ENCODE data around the gene GPR25.
A peak's percentile ranks its signal among the peaks of the same experiment; 100 is the strongest.
"Not testable (repeated sequence)": the region's sequence is repeated elsewhere in the genome, so short reads cannot be mapped to it uniquely, and the experiment has no call there.

GPR25 gene

GRCh38 chr1:200908191-200908868, 35.5 kb downstream of the GPR25 start:
- Mint-ChIP-seq H3K4me1 (ENCODE audit: low read depth) (peaks cover 26% of the 10 kb centered on the region), H3K36me3 (ENCODE audit: low read depth) (no peaks in the 10 kb centered on the region), H3K27ac (no peak overlapping the region), H3K27me3 (peaks cover 42% of the 10 kb centered on the region), H3K9me3 (no peaks in the 10 kb centered on the region), H3K4me3 (no peak overlapping the region)
- no peak for DNase-seq

GRCh38 chr1:200909071-200909470, 36.3 kb downstream of the GPR25 start:
- no peaks in the 10 kb centered on the region for H3K36me3 Mint-ChIP-seq (ENCODE audit: low read depth)
- no peak for DNase-seq
- H3K27ac Mint-ChIP-seq, result no peak overlapping the region
- H3K4me1 Mint-ChIP-seq (ENCODE audit: low read depth), result peaks cover 26% of the 10 kb centered on the region
- H3K4me3 Mint-ChIP-seq, result no peak overlapping the region
- no peaks in the 10 kb centered on the region for H3K9me3 Mint-ChIP-seq
- peaks cover 43% of the 10 kb centered on the region for H3K27me3 Mint-ChIP-seq

- Mint-ChIP-seq H3K27ac (no peak overlapping the region), H3K4me1 (ENCODE audit: low read depth) (peaks cover 24% of the 10 kb centered on the region), H3K9me3 (no peaks in the 10 kb centered on the region), H3K27me3 (peaks cover 43% of the 10 kb centered on the region), H3K4me3 (no peak overlapping the region), H3K36me3 (ENCODE audit: low read depth) (no peaks in the 10 kb centered on the region)
- no peak for DNase-seq
Measured at GRCh38 chr1:200909757-200910239, 37.0 kb downstream of the GPR25 start.

- Mint-ChIP-seq H3K4me3 (no peak overlapping the region), H3K36me3 (ENCODE audit: low read depth) (no peaks in the 10 kb centered on the region), H3K27me3 (peaks cover 43% of the 10 kb centered on the region), H3K9me3 (no peaks in the 10 kb centered on the region), H3K27ac (no peak overlapping the region), H3K4me1 (ENCODE audit: low read depth) (peaks cover 11% of the 10 kb centered on the region)
- no peak for DNase-seq
Measured at GRCh38 chr1:200911361-200911760, 38.6 kb downstream of the GPR25 start.

- not testable (repeated sequence) for H3K27ac Mint-ChIP-seq; H3K36me3 Mint-ChIP-seq (ENCODE audit: low read depth); DNase-seq; H3K9me3 Mint-ChIP-seq; H3K4me1 Mint-ChIP-seq (ENCODE audit: low read depth); H3K4me3 Mint-ChIP-seq
- peaks cover 42% of the 10 kb centered on the region for H3K27me3 Mint-ChIP-seq
Measured at GRCh38 chr1:200911936-200912335, 39.2 kb downstream of the GPR25 start.

GRCh38 chr1:200912737-200913407, 40.1 kb downstream of the GPR25 start:
- DNase-seq, result no peak
- Mint-ChIP-seq H3K4me1 (ENCODE audit: low read depth) (peaks cover under 1% of the 10 kb centered on the region), H3K9me3 (no peaks in the 10 kb centered on the region), H3K36me3 (ENCODE audit: low read depth) (no peaks in the 10 kb centered on the region), H3K27ac (no peak overlapping the region), H3K4me3 (no peak overlapping the region), H3K27me3 (peaks cover 36% of the 10 kb centered on the region)

- no peaks in the 10 kb centered on the region for H3K4me1 Mint-ChIP-seq (ENCODE audit: low read depth)
- DNase-seq, result no peak
- no peak overlapping the region for H3K4me3 Mint-ChIP-seq
- no peaks in the 10 kb centered on the region for H3K9me3 Mint-ChIP-seq
- H3K27ac Mint-ChIP-seq, result no peak overlapping the region
- H3K27me3 Mint-ChIP-seq, result peaks cover 21% of the 10 kb centered on the region
- H3K36me3 Mint-ChIP-seq (ENCODE audit: low read depth), result no peaks in the 10 kb centered on the region
Measured at GRCh38 chr1:200916152-200916551, 43.4 kb downstream of the GPR25 start.

GRCh38 chr1:200916681-200917080, 43.9 kb downstream of the GPR25 start:
- Mint-ChIP-seq H3K36me3 (ENCODE audit: low read depth) (no peaks in the 10 kb centered on the region), H3K27ac (no peak overlapping the region), H3K4me1 (ENCODE audit: low read depth) (no peaks in the 10 kb centered on the region), H3K9me3 (no peaks in the 10 kb centered on the region), H3K27me3 (peaks cover 24% of the 10 kb centered on the region), H3K4me3 (no peak overlapping the region)
- no peak for DNase-seq

GRCh38 chr1:200917291-200917817, 44.6 kb downstream of the GPR25 start:
- Mint-ChIP-seq H3K4me3 (no peak overlapping the region), H3K4me1 (ENCODE audit: low read depth) (no peaks in the 10 kb centered on the region), H3K27me3 (peaks cover 29% of the 10 kb centered on the region), H3K9me3 (no peaks in the 10 kb centered on the region), H3K27ac (no peak overlapping the region), H3K36me3 (ENCODE audit: low read depth) (no peaks in the 10 kb centered on the region)
- DNase-seq, result peak; percentile 28

GRCh38 chr1:200918006-200918405, 45.2 kb downstream of the GPR25 start:
- Mint-ChIP-seq H3K4me1 (ENCODE audit: low read depth) (no peaks in the 10 kb centered on the region), H3K27me3 (peaks cover 30% of the 10 kb centered on the region), H3K9me3 (no peaks in the 10 kb centered on the region), H3K4me3 (no peak overlapping the region), H3K27ac (no peak overlapping the region), H3K36me3 (ENCODE audit: low read depth) (no peaks in the 10 kb centered on the region)
- peak; percentile 9 for DNase-seq

GRCh38 chr1:200919386-200919785, 46.6 kb downstream of the GPR25 start:
- Mint-ChIP-seq H3K27ac (no peak overlapping the region), H3K36me3 (ENCODE audit: low read depth) (no peaks in the 10 kb centered on the region), H3K4me1 (ENCODE audit: low read depth) (no peaks in the 10 kb centered on the region), H3K4me3 (no peak overlapping the region), H3K27me3 (peaks cover 32% of the 10 kb centered on the region), H3K9me3 (no peaks in the 10 kb centered on the region)
- DNase-seq, result peak; percentile 22

GRCh38 chr1:200921571-200922110, 48.9 kb downstream of the GPR25 start:
- DNase-seq, result peak; percentile 23
- H3K9me3 Mint-ChIP-seq, result no peaks in the 10 kb centered on the region
- no peak overlapping the region for H3K4me3 Mint-ChIP-seq
- H3K27ac Mint-ChIP-seq, result no peak overlapping the region
- peaks cover 31% of the 10 kb centered on the region for H3K27me3 Mint-ChIP-seq
- H3K36me3 Mint-ChIP-seq (ENCODE audit: low read depth), result no peaks in the 10 kb centered on the region
- peaks cover 9% of the 10 kb centered on the region for H3K4me1 Mint-ChIP-seq (ENCODE audit: low read depth)

- Mint-ChIP-seq H3K4me1 (ENCODE audit: low read depth) (peaks cover 9% of the 10 kb centered on the region), H3K9me3 (no peaks in the 10 kb centered on the region), H3K27ac (no peak overlapping the region), H3K27me3 (peaks cover 34% of the 10 kb centered on the region), H3K36me3 (ENCODE audit: low read depth) (no peaks in the 10 kb centered on the region), H3K4me3 (no peak overlapping the region)
- DNase-seq, result peak; percentile 25
Measured at GRCh38 chr1:200922406-200922805, 49.6 kb downstream of the GPR25 start.

GRCh38 chr1:200923601-200924000, 50.8 kb downstream of the GPR25 start:
- Mint-ChIP-seq H3K4me1 (ENCODE audit: low read depth) (peaks cover 9% of the 10 kb centered on the region), H3K9me3 (no peaks in the 10 kb centered on the region), H3K27me3 (peaks cover 42% of the 10 kb centered on the region), H3K36me3 (ENCODE audit: low read depth) (no peaks in the 10 kb centered on the region), H3K4me3 (no peak overlapping the region), H3K27ac (no peak overlapping the region)
- no peak for DNase-seq

Measured in activated T-cell treated with anti-CD3 and anti-CD28 coated beads, Interleukin-2, amount 50 U/mL, for 24 hours (primary cell).